Measurements from ENCODE around the gene PGF.

The PGF gene

DNA sequence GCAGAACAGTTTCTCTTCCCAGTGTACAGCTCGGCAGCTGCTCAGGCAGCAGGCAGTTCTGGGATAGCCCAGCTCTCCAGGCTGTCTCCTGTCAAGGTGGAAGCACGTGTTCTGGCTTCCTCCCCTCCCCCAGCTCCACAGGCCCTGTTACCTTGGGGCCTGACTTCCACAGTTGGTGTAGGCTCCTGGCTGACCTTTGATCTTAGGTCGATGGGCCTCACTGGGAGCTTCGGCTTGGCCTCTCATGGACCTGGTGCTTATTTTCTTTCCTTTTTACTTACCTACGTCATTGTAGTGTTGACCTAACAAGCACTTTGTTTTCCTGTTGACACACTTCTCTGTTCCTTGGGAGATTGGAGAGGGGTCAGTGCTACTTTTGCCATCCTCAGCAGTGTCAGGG, 56.7 kb downstream of the PGF start:
- no peak overlapping the region for H3K4me3 ChIP-seq (ENCODE audit: insufficient read length, low read depth)
- no peaks in the 10 kb centered on the region for H3K27me3 ChIP-seq (ENCODE audit: insufficient read depth, insufficient read length)
- H3K4me1 ChIP-seq (ENCODE audit: insufficient read depth, insufficient read length) = peaks cover 1% of the 10 kb centered on the region
- no peaks in the 10 kb centered on the region for H3K9me3 ChIP-seq (ENCODE audit: insufficient read depth, low read length)
- H3K9ac ChIP-seq (ENCODE audit: insufficient read length, low read depth) = no peak overlapping the region
- DNase-seq (ENCODE audit: low read depth, low spot score) = no peak
- peaks cover 95% of the 10 kb centered on the region for H3K36me3 ChIP-seq (ENCODE audit: insufficient read depth, insufficient read length, low read length)
- no peak for TF ChIP-seq SUZ12 (IDR thresholded peaks at IDR 0.05; ENCODE audit: extremely low read depth, insufficient read depth, insufficient read length)
- TF ChIP-seq ZNF274 (IDR thresholded peaks at IDR 0.05; ENCODE audit: low read depth, low read length) = no peak
- no peak for TF ChIP-seq YY1 (IDR thresholded peaks at IDR 0.05; ENCODE audit: insufficient read depth, insufficient read length)

DNA sequence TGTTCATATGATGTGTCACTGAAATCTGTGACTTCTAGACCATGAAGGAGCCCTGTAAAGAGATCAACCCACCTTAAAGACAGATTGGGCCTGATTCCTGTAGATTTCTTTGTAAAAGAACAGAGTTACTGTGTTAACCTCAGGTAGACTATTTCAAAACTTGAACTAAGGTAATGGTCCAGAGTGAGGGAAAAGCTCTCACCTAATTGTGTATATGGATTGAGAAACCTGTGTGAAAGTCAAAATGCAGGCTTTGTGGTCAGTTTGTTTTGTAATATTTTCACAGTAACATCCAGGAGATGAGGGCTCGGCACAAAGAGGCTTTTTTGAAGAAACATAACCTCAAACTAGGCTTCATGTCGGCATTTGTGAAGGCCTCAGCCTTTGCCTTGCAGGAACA, 57.3 kb downstream of the PGF start:
- TF ChIP-seq YY1 (IDR thresholded peaks at IDR 0.05; ENCODE audit: insufficient read depth, insufficient read length) (no peak), SUZ12 (IDR thresholded peaks at IDR 0.05; ENCODE audit: extremely low read depth, insufficient read depth, insufficient read length) (no peak)
- Histone ChIP-seq H3K9me3 (ENCODE audit: insufficient read depth, low read length) (no peaks in the 10 kb centered on the region), H3K36me3 (ENCODE audit: insufficient read depth, insufficient read length, low read length) (peaks cover 97% of the 10 kb centered on the region), H3K4me3 (ENCODE audit: insufficient read length, low read depth) (no peak overlapping the region), H3K9ac (ENCODE audit: insufficient read length, low read depth) (no peak overlapping the region), H3K27me3 (ENCODE audit: insufficient read depth, insufficient read length) (no peaks in the 10 kb centered on the region), H3K4me1 (ENCODE audit: insufficient read depth, insufficient read length) (no peaks in the 10 kb centered on the region)
- DNase-seq (ENCODE audit: low read depth, low spot score) = no peak

DNA sequence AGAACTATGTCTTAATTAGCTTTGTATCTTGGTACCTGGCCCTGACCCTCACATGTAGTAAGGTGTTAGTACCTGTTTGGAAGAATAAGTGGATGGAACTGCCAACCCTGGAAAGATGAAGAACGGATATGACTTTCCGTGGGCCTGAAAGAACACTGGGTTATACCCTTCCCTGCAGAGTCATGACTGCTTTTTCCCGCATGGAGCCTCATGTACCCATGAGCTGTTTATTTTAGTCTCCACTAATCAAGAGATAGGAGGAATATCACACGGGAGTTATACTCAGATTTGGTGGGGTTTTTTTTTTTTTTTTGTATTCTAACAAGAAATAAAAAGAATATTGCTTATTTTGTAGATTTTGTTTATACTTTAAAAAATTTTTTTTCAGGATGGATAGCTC, 57.8 kb downstream of the PGF start:
- no peak overlapping the region for H3K9ac ChIP-seq (ENCODE audit: insufficient read length, low read depth)
- TF ChIP-seq YY1 (IDR thresholded peaks at IDR 0.05; ENCODE audit: insufficient read depth, insufficient read length) (no peak), SUZ12 (IDR thresholded peaks at IDR 0.05; ENCODE audit: extremely low read depth, insufficient read depth, insufficient read length) (no peak), ZNF274 (IDR thresholded peaks at IDR 0.05; ENCODE audit: low read depth, low read length) (no peak)
- H3K4me3 ChIP-seq (ENCODE audit: insufficient read length, low read depth) = no peak overlapping the region
- H3K9me3 ChIP-seq (ENCODE audit: insufficient read depth, low read length) = no peaks in the 10 kb centered on the region
- H3K36me3 ChIP-seq (ENCODE audit: insufficient read depth, insufficient read length, low read length) = peaks cover 97% of the 10 kb centered on the region
- no peaks in the 10 kb centered on the region for H3K27me3 ChIP-seq (ENCODE audit: insufficient read depth, insufficient read length)
- no peak for DNase-seq (ENCODE audit: low read depth, low spot score)
- H3K4me1 ChIP-seq (ENCODE audit: insufficient read depth, insufficient read length) = no peaks in the 10 kb centered on the region

DNA sequence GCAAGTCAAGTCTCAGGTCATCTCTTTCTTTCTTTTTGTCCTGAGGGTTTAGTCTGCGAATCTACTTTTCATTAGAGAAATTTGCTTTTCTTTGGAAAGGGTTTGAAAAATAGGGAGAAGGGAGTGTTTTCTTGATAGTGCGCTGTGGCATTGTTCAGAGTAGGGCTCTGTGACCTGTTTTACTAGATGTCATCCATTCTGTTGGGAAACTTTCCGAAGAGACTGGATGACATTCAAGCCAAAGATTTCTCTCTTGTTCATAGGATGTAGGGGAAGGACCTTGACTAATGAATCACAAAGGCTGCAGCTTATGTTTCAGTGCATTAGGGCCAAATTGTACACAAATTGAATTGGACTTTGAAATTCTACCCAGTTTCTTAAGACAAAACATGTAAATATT, 59.0 kb downstream of the PGF start:
- no peaks in the 10 kb centered on the region for H3K27me3 ChIP-seq (ENCODE audit: insufficient read depth, insufficient read length)
- no peak overlapping the region for H3K9ac ChIP-seq (ENCODE audit: insufficient read length, low read depth)
- TF ChIP-seq SUZ12 (IDR thresholded peaks at IDR 0.05; ENCODE audit: extremely low read depth, insufficient read depth, insufficient read length) (no peak), YY1 (IDR thresholded peaks at IDR 0.05; ENCODE audit: insufficient read depth, insufficient read length) (no peak), ZNF274 (IDR thresholded peaks at IDR 0.05; ENCODE audit: low read depth, low read length) (no peak)
- no peak for DNase-seq (ENCODE audit: low read depth, low spot score)
- H3K9me3 ChIP-seq (ENCODE audit: insufficient read depth, low read length) = no peaks in the 10 kb centered on the region
- no peak overlapping the region for H3K4me3 ChIP-seq (ENCODE audit: insufficient read length, low read depth)
- H3K4me1 ChIP-seq (ENCODE audit: insufficient read depth, insufficient read length) = no peaks in the 10 kb centered on the region
- peaks cover 96% of the 10 kb centered on the region for H3K36me3 ChIP-seq (ENCODE audit: insufficient read depth, insufficient read length, low read length)

DNA sequence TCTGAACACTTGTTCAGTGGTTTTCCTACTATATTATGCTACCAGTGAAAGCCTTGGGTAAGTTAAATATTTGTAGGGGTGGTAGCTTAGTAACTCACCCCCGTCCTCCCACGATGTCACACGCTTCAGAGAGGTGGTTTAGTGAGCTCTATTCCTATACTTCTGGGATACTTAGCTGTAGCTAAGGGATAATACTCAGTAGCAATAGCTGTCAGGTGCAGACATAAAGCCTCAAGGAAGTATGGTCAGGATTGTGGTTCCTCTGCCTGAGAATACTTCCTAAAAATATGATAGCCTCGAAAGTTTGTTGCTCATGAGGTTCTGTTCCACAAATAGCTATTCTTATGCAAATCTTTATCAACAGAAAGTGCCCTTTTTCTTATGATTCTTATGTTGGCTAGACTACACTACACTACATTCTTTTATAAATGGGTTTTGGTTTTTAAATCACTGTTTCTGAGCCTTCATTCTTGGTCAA, 61.7 kb downstream of the PGF start:
- Histone ChIP-seq H3K9ac (ENCODE audit: insufficient read length, low read depth) (no peak overlapping the region), H3K27me3 (ENCODE audit: insufficient read depth, insufficient read length) (no peaks in the 10 kb centered on the region), H3K4me3 (ENCODE audit: insufficient read length, low read depth) (no peak overlapping the region), H3K4me1 (ENCODE audit: insufficient read depth, insufficient read length) (peaks cover 2% of the 10 kb centered on the region), H3K9me3 (ENCODE audit: insufficient read depth, low read length) (no peaks in the 10 kb centered on the region), H3K36me3 (ENCODE audit: insufficient read depth, insufficient read length, low read length) (peaks cover 93% of the 10 kb centered on the region)
- DNase-seq (ENCODE audit: low read depth, low spot score) = no peak
- TF ChIP-seq ZNF274 (IDR thresholded peaks at IDR 0.05; ENCODE audit: low read depth, low read length) (no peak), YY1 (IDR thresholded peaks at IDR 0.05; ENCODE audit: insufficient read depth, insufficient read length) (no peak), SUZ12 (IDR thresholded peaks at IDR 0.05; ENCODE audit: extremely low read depth, insufficient read depth, insufficient read length) (no peak)

DNA sequence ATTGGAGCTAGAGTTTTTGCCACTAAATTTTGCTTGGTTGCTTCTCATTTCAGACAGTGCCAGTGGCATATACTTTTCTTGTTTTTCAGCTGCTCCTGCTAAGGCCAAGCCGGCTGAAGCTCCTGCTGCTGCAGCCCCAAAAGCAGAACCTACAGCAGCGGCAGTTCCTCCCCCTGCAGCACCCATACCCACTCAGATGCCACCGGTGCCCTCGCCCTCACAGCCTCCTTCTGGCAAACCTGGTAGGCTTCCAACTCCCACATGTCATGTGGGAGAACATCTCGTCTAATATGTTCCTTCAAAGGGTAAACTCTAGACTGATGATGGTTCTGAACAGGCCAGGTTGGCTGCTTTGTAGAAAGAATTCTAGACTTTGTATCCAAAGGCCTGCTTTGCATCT, 62.7 kb downstream of the PGF start:
- no peak for DNase-seq (ENCODE audit: low read depth, low spot score)
- TF ChIP-seq SUZ12 (IDR thresholded peaks at IDR 0.05; ENCODE audit: extremely low read depth, insufficient read depth, insufficient read length) (no peak), YY1 (IDR thresholded peaks at IDR 0.05; ENCODE audit: insufficient read depth, insufficient read length) (no peak), ZNF274 (IDR thresholded peaks at IDR 0.05; ENCODE audit: low read depth, low read length) (no peak)
- H3K9ac ChIP-seq (ENCODE audit: insufficient read length, low read depth) = no peak overlapping the region
- no peaks in the 10 kb centered on the region for H3K27me3 ChIP-seq (ENCODE audit: insufficient read depth, insufficient read length)
- H3K4me1 ChIP-seq (ENCODE audit: insufficient read depth, insufficient read length) = peaks cover 2% of the 10 kb centered on the region
- H3K4me3 ChIP-seq (ENCODE audit: insufficient read length, low read depth) = no peak overlapping the region
- H3K9me3 ChIP-seq (ENCODE audit: insufficient read depth, low read length) = no peaks in the 10 kb centered on the region
- H3K36me3 ChIP-seq (ENCODE audit: insufficient read depth, insufficient read length, low read length) = peaks cover 87% of the 10 kb centered on the region

DNA sequence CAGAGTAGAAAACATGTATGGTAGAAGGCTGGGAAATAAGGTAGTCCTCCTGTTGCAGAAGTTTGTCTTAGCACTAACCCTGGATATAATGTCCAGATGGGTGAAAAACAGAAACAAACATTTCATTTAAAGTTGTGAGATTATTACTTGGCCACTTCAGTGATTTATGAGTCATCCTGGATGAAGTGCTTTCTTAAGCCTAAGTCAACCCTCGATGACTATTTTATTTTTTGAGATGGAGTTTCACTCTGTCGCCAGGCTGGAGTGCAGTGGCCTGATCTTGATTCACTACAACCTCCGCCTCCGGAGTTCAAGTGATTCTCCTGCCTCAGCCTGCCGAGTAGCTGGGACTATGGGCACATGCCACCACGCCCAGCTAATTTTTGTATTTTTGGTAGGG, 63.5 kb downstream of the PGF start:
- peaks cover 2% of the 10 kb centered on the region for H3K4me1 ChIP-seq (ENCODE audit: insufficient read depth, insufficient read length)
- no peak overlapping the region for H3K9ac ChIP-seq (ENCODE audit: insufficient read length, low read depth)
- no peaks in the 10 kb centered on the region for H3K27me3 ChIP-seq (ENCODE audit: insufficient read depth, insufficient read length)
- no peak for TF ChIP-seq YY1 (IDR thresholded peaks at IDR 0.05; ENCODE audit: insufficient read depth, insufficient read length)
- no peak for TF ChIP-seq SUZ12 (IDR thresholded peaks at IDR 0.05; ENCODE audit: extremely low read depth, insufficient read depth, insufficient read length)
- no peak for TF ChIP-seq ZNF274 (IDR thresholded peaks at IDR 0.05; ENCODE audit: low read depth, low read length)
- no peak for DNase-seq (ENCODE audit: low read depth, low spot score)
- peaks cover 87% of the 10 kb centered on the region for H3K36me3 ChIP-seq (ENCODE audit: insufficient read depth, insufficient read length, low read length)
- no peak overlapping the region for H3K4me3 ChIP-seq (ENCODE audit: insufficient read length, low read depth)
- H3K9me3 ChIP-seq (ENCODE audit: insufficient read depth, low read length) = no peaks in the 10 kb centered on the region
